ENCODE data around the gene PLK1. TPM values are rescaled to one million over a fixed set of nuclear protein-coding genes. Genes with fewer than 3 reads are reported as not detected.

PLK1 gene
- total and polyA plus RNA-seq, 2 of the 13 experiments (the other 11 are each of a cell fraction or from before 2014, with no cell fraction given), result 71.5 to 76.3 TPM

- TF ChIP-seq ZBTB1 (CRISPR knock-in tag; IDR thresholded peaks at IDR 0.05; ENCODE audit: borderline replicate concordance) (no peak), ZNF30 (CRISPR knock-in tag; IDR thresholded peaks at IDR 0.05) (peak; percentile 84; the same call in 1 of the 2 replicates), SIN3A (IDR thresholded peaks at IDR 0.05; ENCODE audit: borderline replicate concordance, low read depth, low read length) (peak; percentile 98), MED1 (CRISPR knock-in tag; IDR thresholded peaks at IDR 0.05) (peak; percentile 86), TRIM22 (IDR thresholded peaks at IDR 0.05) (no peak), THAP7 (CRISPR knock-in tag; IDR thresholded peaks at IDR 0.05) (peak; percentile 81), ZBTB38 (CRISPR knock-in tag; IDR thresholded peaks at IDR 0.05) (peak; percentile 75), PTBP1 (IDR thresholded peaks at IDR 0.05; ENCODE audit: low read depth, low read length, poor library complexity, severe bottlenecking) (peak; percentile 90), CENPX (CRISPR knock-in tag; IDR thresholded peaks at IDR 0.05) (no peak), ZNF292 (CRISPR knock-in tag; IDR thresholded peaks at IDR 0.05; ENCODE audit: borderline replicate concordance, low read depth) (peak; percentile 13), ZNF264 (CRISPR knock-in tag; IDR thresholded peaks at IDR 0.05) (peak; percentile 94), KDM3A (CRISPR knock-in tag; IDR thresholded peaks at IDR 0.05; ENCODE audit: low read depth) (peak; percentile 94), ZNF691 (CRISPR knock-in tag; IDR thresholded peaks at IDR 0.05; ENCODE audit: borderline replicate concordance, low read depth) (peak; percentile 54; the same call in 1 of the 2 replicates), ZNF354B (CRISPR knock-in tag; IDR thresholded peaks at IDR 0.05) (peak; percentile 95; the same call in 1 of the 2 replicates), ZNF24 (IDR thresholded peaks at IDR 0.05) (no peak), ZNF260 (CRISPR knock-in tag; IDR thresholded peaks at IDR 0.05; ENCODE audit: borderline replicate concordance, low read depth) (peak; percentile 78; the same call in 1 of the 2 replicates), ZNF768 (CRISPR knock-in tag; IDR thresholded peaks at IDR 0.05) (peak; percentile 77; the same call in 1 of the 2 replicates), FOXC1 (CRISPR knock-in tag; IDR thresholded peaks at IDR 0.05; ENCODE audit: borderline replicate concordance) (no peak), ZNF256 (CRISPR knock-in tag; conservative IDR thresholded peaks at IDR 0.05) (peak; percentile 93), SKIL (CRISPR knock-in tag; IDR thresholded peaks at IDR 0.05; ENCODE audit: borderline replicate concordance) (peak; percentile 39; the same call in 1 of the 2 replicates), ZIK1 (CRISPR knock-in tag; IDR thresholded peaks at IDR 0.05; ENCODE audit: borderline replicate concordance, low read depth) (peak; percentile 95)
Measured at GRCh38 chr16:23640931-23641765, 37.5 kb upstream of the PLK1 start, which contains the start of the genes DCTN5 and PALB2 (continued).

Data from HepG2 (cell line).